Vagina (tissue), 2 donors: Measurements from ENCODE around the gene RASGRP4.

Experiments
- CTCF ChIP-seq, 3 experiments: fragments of 450-650 bp in 2 of 3; fragments of 200-600 bp in 1 of 3; sonication (generic) in 1 of 3; IDR thresholded peaks; one replicate each; pipeline ENCODE4 v1.5.1; 2017 to 2019; ENCODE audit warnings: antibody characterized with exemption in 3 of 3, mild to moderate bottlenecking in 2 of 3, moderate library complexity in 2 of 3
- POLR2A ChIP-seq, 2 donors: fragments of 450-650 bp; IDR thresholded peaks; one replicate each; pipeline ENCODE4 v1.6.1; 2017; ENCODE audit warnings: antibody characterized with exemption in 2 of 2, mild to moderate bottlenecking in 2 of 2, moderate library complexity in 2 of 2
- POLR2AphosphoS5 ChIP-seq, 2 donors: sonication (generic); formaldehyde crosslinking; IDR thresholded peaks; one replicate each; pipeline ENCODE4 v1.9.0; 2017; ENCODE audit warnings: antibody characterized with exemption in 2 of 2, mild to moderate bottlenecking in 2 of 2, low read depth in 1 of 2; ENCODE audit not compliant: insufficient read depth in 1 of 2

DNA sequence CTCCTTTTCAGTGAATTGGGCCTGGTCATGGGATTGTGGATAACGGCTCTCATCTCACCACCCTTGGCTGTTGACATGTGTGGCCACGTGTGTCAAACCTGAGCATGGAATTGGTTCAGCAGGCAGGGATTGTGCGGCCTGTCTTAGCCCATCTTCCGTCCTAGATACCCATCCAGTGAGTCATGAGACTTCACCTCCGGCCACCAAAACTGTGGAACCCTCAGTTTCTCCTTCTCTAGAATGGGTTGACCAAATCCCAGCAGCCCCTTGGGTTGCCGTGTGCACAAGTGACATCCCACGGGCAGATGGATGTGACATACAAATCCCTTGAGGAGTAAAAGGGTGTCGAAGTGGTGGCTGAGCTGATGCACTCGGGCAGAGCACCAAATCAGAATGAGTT lies 44.9 kb downstream of the RASGRP4 start:
- TF ChIP-seq CTCF (IDR thresholded peaks at IDR 0.05) (no peak), POLR2A (IDR thresholded peaks at IDR 0.05) (no peak), POLR2AphosphoS5 (IDR thresholded peaks at IDR 0.05; ENCODE audit: insufficient read depth in 1 of 2, low read depth in 1 of 2) (no peak)
